DND-41 (cell line): ENCODE results near the gene GHRL.

ENCODE experiments used
- EZH2 ChIP-seq: IDR thresholded peaks from 3 replicates; pipeline ENCODE4 v1.6.1; 2012; ENCODE audit warnings: borderline replicate concordance, low read depth, mild to moderate bottlenecking, moderate library complexity, low read length, inconsistent platforms; ENCODE audit not compliant: severe bottlenecking
- TF ChIP-seq, protein P1 (sequence below): IDR thresholded peaks from 2 replicates; pipeline ENCODE4 v1.5.1; 2012; ENCODE audit warnings: borderline replicate concordance, low read length, moderate library complexity, mild to moderate bottlenecking; ENCODE audit not compliant: poor library complexity, severe bottlenecking; ENCODE audit errors: extremely low read depth

DNA sequence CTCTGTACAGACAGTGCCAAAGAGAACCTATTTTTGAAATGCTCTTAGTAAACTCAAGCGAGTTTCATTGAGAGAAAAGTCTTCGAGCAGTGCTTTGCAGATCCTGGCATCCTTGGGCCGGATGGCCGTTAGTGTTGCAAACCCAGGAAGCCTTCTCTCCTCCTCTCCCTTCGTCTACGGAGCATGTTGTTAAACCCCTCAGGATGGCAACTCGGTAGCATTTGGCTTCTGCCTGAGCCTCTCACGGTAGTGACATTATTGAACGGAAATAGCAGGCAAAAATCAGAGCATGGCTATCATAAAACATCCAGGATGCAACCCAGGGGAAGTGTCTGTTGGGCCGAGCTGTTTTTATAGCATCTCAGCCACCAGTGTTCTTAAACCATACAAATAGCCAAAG lies 34.8 kb upstream of the GHRL start:
- TF ChIP-seq, protein P1, sequence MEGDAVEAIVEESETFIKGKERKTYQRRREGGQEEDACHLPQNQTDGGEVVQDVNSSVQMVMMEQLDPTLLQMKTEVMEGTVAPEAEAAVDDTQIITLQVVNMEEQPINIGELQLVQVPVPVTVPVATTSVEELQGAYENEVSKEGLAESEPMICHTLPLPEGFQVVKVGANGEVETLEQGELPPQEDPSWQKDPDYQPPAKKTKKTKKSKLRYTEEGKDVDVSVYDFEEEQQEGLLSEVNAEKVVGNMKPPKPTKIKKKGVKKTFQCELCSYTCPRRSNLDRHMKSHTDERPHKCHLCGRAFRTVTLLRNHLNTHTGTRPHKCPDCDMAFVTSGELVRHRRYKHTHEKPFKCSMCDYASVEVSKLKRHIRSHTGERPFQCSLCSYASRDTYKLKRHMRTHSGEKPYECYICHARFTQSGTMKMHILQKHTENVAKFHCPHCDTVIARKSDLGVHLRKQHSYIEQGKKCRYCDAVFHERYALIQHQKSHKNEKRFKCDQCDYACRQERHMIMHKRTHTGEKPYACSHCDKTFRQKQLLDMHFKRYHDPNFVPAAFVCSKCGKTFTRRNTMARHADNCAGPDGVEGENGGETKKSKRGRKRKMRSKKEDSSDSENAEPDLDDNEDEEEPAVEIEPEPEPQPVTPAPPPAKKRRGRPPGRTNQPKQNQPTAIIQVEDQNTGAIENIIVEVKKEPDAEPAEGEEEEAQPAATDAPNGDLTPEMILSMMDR, result no peak
- no peak for TF ChIP-seq EZH2
